Measurements from ENCODE around the gene SMOC2.

Gene SMOC2

DNA sequence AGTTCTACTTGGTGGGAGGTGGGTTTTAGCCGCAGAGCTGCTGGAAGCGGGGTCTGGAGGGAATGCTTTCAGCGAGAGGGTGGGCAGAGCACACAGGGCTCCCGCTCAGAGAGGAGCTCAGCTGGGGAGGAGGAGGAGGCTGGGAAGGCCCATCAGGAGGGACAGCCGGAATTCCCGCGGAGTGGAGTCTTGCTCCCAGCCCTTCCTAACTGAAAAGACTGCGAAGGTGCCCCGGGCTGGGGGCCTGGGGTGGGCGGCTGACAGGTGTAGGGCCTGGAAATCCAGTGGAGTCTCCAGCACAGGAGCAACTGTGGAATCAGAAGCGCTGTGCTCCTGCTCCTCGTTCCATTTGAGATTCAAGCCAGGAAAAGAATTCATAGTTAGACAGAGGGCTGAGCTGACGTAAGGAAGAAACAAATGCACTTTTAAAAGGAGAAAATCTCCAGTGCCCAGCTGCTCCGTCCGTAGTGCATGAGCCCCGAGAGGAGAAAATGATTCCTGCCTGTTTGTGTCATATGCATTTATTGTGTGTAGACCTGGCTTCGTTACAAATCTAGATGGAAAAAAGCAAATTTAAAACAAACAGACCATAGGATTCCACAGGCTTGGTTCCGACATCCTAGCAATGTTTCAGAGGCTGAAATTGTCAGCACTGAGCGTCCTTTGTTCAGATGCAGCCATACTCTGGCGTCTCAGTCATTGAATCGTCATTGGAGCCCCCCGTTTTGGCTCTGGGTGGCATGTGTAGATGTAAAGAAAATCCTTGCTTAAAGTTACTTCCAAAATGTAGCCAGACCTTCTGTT, 197.7 kb downstream of the SMOC2 start:
- ChIA-PET CTCF (no interaction called here), POLR2A (no interaction called here)
- Histone ChIP-seq H3K36me3 (ENCODE audit: control insufficient read depth in 2 of 2, insufficient read depth in 1 of 2, low read length in 2 of 2) (no peaks in the 10 kb centered on the region), H3K4me1 (ENCODE audit: control insufficient read depth, insufficient read depth, low read length) (no peaks in the 10 kb centered on the region), H3K27ac (ENCODE audit: extremely low read depth, low read depth, low read length) (no peak overlapping the region), H3K4me3 (ENCODE audit: low read depth, low read length) (no peak overlapping the region), H3K9me3 (ENCODE audit: control insufficient read depth, insufficient read depth, low read depth, low read length) (no peaks in the 10 kb centered on the region)
- TF ChIP-seq ZNF121 (tag by site-specific recombination; IDR thresholded peaks at IDR 0.05) (no peak), ZNF521 (tag by site-specific recombination; IDR thresholded peaks at IDR 0.05) (no peak), ZNF155 (tag by site-specific recombination; IDR thresholded peaks at IDR 0.05) (no peak), ZNF837 (tag by site-specific recombination; IDR thresholded peaks at IDR 0.05) (no peak), ZNF132 (tag by site-specific recombination; IDR thresholded peaks at IDR 0.05; ENCODE audit: borderline replicate concordance) (no peak), ZNF530 (tag by site-specific recombination; IDR thresholded peaks at IDR 0.05; ENCODE audit: low read depth) (no peak), WT1 (tag by site-specific recombination; IDR thresholded peaks at IDR 0.05) (no peak), OVOL3 (tag by site-specific recombination; IDR thresholded peaks at IDR 0.05) (no peak), ZNF560 (tag by site-specific recombination; IDR thresholded peaks at IDR 0.05; ENCODE audit: borderline replicate concordance) (no peak), ZNF529 (tag by site-specific recombination; IDR thresholded peaks at IDR 0.05; ENCODE audit: insufficient replicate concordance) (no peak), PRDM1 (tag by site-specific recombination; IDR thresholded peaks at IDR 0.05) (no peak)
- TF ChIP-seq, protein P1, sequence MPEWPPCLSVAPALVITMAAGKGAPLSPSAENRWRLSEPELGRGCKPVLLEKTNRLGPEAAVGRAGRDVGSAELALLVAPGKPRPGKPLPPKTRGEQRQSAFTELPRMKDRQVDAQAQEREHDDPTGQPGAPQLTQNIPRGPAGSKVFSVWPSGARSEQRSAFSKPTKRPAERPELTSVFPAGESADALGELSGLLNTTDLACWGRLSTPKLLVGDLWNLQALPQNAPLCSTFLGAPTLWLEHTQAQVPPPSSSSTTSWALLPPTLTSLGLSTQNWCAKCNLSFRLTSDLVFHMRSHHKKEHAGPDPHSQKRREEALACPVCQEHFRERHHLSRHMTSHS (tag by site-specific recombination; IDR thresholded peaks at IDR 0.05), result no peak
- TF ChIP-seq, protein P2, sequence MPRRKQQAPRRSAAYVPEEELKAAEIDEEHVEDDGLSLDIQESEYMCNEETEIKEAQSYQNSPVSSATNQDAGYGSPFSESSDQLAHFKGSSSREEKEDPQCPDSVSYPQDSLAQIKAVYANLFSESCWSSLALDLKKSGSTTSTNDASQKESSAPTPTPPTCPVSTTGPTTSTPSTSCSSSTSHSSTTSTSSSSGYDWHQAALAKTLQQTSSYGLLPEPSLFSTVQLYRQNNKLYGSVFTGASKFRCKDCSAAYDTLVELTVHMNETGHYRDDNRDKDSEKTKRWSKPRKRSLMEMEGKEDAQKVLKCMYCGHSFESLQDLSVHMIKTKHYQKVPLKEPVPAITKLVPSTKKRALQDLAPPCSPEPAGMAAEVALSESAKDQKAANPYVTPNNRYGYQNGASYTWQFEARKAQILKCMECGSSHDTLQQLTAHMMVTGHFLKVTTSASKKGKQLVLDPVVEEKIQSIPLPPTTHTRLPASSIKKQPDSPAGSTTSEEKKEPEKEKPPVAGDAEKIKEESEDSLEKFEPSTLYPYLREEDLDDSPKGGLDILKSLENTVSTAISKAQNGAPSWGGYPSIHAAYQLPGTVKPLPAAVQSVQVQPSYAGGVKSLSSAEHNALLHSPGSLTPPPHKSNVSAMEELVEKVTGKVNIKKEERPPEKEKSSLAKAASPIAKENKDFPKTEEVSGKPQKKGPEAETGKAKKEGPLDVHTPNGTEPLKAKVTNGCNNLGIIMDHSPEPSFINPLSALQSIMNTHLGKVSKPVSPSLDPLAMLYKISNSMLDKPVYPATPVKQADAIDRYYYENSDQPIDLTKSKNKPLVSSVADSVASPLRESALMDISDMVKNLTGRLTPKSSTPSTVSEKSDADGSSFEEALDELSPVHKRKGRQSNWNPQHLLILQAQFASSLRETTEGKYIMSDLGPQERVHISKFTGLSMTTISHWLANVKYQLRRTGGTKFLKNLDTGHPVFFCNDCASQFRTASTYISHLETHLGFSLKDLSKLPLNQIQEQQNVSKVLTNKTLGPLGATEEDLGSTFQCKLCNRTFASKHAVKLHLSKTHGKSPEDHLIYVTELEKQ (tag by site-specific recombination; IDR thresholded peaks at IDR 0.05; ENCODE audit: borderline replicate concordance), result no peak
- TF ChIP-seq, protein P3, sequence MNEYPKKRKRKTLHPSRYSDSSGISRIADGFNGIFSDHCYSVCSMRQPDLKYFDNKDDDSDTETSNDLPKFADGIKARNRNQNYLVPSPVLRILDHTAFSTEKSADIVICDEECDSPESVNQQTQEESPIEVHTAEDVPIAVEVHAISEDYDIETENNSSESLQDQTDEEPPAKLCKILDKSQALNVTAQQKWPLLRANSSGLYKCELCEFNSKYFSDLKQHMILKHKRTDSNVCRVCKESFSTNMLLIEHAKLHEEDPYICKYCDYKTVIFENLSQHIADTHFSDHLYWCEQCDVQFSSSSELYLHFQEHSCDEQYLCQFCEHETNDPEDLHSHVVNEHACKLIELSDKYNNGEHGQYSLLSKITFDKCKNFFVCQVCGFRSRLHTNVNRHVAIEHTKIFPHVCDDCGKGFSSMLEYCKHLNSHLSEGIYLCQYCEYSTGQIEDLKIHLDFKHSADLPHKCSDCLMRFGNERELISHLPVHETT (tag by site-specific recombination; IDR thresholded peaks at IDR 0.05), result no peak
- TF ChIP-seq, protein P4, sequence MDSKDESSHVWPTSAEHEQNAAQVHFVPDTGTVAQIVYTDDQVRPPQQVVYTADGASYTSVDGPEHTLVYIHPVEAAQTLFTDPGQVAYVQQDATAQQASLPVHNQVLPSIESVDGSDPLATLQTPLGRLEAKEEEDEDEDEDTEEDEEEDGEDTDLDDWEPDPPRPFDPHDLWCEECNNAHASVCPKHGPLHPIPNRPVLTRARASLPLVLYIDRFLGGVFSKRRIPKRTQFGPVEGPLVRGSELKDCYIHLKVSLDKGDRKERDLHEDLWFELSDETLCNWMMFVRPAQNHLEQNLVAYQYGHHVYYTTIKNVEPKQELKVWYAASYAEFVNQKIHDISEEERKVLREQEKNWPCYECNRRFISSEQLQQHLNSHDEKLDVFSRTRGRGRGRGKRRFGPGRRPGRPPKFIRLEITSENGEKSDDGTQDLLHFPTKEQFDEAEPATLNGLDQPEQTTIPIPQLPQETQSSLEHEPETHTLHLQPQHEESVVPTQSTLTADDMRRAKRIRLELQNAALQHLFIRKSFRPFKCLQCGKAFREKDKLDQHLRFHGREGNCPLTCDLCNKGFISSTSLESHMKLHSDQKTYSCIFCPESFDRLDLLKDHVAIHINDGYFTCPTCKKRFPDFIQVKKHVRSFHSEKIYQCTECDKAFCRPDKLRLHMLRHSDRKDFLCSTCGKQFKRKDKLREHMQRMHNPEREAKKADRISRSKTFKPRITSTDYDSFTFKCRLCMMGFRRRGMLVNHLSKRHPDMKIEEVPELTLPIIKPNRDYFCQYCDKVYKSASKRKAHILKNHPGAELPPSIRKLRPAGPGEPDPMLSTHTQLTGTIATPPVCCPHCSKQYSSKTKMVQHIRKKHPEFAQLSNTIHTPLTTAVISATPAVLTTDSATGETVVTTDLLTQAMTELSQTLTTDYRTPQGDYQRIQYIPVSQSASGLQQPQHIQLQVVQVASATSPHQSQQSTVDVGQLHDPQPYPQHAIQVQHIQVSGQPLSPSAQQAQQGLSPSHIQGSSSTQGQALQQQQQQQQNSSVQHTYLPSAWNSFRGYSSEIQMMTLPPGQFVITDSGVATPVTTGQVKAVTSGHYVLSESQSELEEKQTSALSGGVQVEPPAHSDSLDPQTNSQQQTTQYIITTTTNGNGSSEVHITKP (tag by site-specific recombination; IDR thresholded peaks at IDR 0.05), result no peak
- TF ChIP-seq, protein P5, sequence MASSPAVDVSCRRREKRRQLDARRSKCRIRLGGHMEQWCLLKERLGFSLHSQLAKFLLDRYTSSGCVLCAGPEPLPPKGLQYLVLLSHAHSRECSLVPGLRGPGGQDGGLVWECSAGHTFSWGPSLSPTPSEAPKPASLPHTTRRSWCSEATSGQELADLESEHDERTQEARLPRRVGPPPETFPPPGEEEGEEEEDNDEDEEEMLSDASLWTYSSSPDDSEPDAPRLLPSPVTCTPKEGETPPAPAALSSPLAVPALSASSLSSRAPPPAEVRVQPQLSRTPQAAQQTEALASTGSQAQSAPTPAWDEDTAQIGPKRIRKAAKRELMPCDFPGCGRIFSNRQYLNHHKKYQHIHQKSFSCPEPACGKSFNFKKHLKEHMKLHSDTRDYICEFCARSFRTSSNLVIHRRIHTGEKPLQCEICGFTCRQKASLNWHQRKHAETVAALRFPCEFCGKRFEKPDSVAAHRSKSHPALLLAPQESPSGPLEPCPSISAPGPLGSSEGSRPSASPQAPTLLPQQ (tag by site-specific recombination; IDR thresholded peaks at IDR 0.05), result no peak
- TF ChIP-seq, protein P6, sequence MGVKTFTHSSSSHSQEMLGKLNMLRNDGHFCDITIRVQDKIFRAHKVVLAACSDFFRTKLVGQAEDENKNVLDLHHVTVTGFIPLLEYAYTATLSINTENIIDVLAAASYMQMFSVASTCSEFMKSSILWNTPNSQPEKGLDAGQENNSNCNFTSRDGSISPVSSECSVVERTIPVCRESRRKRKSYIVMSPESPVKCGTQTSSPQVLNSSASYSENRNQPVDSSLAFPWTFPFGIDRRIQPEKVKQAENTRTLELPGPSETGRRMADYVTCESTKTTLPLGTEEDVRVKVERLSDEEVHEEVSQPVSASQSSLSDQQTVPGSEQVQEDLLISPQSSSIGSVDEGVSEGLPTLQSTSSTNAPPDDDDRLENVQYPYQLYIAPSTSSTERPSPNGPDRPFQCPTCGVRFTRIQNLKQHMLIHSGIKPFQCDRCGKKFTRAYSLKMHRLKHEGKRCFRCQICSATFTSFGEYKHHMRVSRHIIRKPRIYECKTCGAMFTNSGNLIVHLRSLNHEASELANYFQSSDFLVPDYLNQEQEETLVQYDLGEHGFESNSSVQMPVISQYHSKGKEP (tag by site-specific recombination; IDR thresholded peaks at IDR 0.05), result no peak

Data from HEK293 (cell line).